ENCODE data around the gene TMEM178B.

- TF ChIP-seq POLR2AphosphoS5 (IDR thresholded peaks at IDR 0.05; ENCODE audit: borderline replicate concordance, low read depth, low read length): no peak
- TF ChIP-seq EZH2 (IDR thresholded peaks at IDR 0.05): no peak
Measured at GRCh38 chr7:141235656-141236055, 161.8 kb downstream of the TMEM178B start.
